DMS79 treated with DMSO at 0.1 percent for 48 hours (cell line): ENCODE results near the gene SIRPB1.
"Not testable (repeated sequence)": the region's sequence is repeated elsewhere in the genome, so short reads cannot be mapped to it uniquely, and the experiment has no call there.

Experiments used
- DNase-seq: peaks from one replicate; lab custom pipeline; 2025; lab: John Stamatoyannopoulos, UW

The SIRPB1 gene

DNA sequence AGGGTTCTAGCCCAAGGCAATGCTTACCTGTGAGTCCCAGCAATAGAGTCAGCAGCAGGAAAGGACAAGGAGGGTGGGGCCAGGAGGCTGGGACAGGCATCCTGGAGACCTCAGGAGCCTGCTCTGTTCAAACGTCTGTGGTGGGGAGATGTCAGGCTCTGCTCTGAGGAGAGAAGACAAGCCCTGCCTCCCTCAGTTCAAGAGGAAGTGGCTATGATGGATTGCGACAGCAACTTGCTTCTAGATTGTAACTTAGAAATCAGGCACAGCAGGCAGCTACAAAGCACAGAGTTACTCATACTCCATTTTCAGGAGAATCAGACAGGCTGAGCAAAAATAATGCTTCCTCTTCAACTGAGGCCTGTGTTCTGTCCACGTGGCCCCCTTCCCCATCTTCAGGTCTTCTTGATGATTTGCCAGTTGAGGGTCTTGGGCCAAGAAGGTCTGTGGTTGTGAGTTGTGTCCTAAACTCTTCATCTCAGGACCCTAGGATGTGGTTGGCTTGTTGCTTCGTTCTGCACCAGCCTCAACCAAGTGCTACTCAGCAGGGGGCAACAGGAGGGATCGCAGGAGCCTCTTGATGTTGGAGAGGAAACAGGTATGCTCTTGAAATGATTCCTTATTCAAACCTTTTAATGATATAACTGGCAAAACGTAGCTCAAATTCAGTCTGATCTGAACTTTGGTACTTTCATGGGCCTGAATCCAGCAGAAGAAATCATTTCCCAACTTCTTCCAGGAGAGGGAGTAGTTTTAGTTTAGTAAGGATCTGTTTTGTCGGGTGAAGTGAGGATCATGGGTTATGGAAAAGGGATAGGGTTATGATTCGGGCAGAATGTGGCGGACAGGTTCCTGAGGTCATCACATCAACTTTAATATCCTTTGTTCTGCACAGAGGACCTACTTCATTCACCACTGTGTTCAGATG, 31.0 kb downstream of the SIRPB1 start:
- DNase-seq: no peak

DNA sequence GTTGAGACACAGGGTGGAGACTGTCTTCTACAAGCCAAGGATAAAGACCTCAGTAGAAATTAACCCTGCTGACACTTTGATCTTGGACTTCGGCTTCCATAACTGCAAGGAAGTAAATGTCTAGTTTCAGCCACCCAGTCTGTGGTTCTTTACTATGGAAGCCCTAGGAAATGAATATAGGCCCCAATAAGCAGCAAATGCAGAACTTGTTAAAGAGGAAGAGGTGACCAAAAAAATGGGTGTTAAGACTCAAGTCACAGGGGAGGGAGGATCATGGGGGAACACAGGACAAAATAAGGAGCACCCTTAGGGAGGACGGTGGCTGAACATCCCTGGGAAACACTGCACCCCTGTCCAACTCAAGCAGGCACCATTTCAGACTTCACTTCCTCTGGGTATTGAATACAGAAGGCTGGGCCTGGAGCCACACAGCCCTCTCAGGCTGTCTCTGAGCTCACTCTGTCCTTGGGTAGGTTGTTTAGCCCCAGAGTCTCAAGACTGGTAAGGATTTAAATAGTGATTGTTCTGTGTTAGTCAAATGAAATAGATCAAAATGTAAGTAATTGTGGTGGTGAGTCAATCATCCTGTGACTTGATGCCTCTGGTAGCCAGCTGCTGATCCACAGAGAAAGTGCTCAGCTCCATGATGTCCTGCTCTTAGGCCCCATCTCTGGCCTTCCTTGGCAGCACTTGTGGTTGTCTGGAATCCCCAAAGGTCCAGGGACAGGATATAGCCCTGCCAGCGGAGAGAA, 31.9 kb downstream of the SIRPB1 start:
- no peak for DNase-seq

DNA sequence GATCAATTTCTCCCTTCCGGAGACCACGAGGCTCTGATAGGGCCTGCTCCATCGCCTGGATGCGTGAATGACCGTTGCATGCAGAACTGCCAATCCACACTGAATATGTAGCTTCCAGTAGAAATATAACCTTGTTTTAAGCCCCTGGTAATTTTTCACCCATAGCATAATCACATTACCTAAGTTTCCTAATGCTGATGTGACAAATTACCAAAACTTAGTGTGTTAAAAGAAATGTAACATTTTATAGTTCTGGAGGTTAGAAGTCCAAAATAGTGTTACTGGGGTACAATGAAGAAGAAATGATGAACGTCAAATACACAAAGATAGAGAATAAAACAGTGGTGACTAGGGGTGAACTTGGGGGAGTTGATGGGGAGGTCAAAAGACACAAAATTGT, 40.3 kb downstream of the SIRPB1 start:
- no peak for DNase-seq

DNA sequence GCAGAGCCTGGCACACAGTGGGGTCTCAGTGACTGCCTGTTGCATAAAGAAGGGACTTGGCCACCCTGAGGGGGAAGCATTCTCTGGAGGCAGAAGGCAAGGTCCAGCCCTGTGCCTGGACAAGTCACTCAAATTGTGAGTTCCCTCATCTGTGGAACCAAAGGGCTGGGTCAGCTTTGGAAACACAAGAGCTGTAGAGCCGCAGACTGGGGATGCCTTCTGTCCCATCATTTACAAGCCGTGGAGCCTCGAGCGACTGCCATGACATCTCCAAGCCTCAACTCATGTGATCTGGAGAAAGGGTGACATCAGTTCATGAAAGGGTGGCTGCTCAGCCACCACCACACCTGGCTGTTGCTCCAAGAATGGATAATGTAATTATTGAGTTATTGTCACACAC, 41.9 kb downstream of the SIRPB1 start:
- DNase-seq: no peak

DNA sequence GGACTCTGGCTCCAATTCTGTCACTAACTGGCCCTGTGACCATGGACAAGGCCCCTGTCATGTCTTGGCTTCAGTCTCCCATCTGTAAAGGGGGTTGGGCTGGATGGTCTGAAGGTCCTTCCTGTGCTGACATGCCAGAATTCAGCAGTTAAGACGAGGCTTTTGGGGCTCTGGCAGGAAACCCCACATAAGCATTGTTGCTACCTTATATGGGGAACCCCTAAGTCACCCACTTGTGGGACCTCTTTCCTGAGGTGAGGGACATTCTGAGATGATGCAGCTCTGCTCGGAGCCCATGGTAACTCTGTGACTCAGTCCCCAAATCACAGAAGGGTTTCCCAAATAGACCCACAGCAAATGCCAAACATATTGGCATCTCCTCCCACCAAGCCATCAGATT, 42.5 kb downstream of the SIRPB1 start:
- DNase-seq: not testable (repeated sequence)

- no peak for DNase-seq
Measured at GRCh38 chr20:1576641-1577040, 43.2 kb downstream of the SIRPB1 start.

- not testable (repeated sequence) for DNase-seq
Measured at GRCh38 chr20:1576003-1576402, 43.8 kb downstream of the SIRPB1 start.

DNA sequence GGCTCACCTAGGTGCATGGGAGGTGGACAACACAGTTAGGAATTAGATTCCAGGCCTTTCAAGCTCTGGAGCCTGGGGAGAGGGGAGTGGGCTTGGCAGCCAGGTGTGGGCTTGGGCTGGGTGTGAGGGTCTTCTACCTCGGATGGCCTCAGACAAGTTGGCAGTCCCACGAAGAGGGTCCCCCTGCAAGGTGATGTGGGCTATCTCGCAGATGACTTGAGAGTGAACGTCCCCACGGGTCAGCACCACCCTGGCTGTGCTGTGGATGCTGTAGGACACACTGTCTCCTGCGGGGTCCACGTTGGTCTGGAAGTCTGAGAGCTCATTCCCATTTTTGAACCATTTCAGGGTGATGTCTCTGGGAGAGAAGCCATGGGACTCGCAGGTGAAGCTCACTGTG, 48.2 kb downstream of the SIRPB1 start:
- not testable (repeated sequence) for DNase-seq
